Adipocyte (in vitro differentiated cells): Measurements from ENCODE around the gene P2RX3.

Experiments
- DNase-seq: peaks from one replicate; pipeline ENCODE4 v3.0.0-alpha.2; 2015; ENCODE audit warnings: low read depth
- H3K27me3 ChIP-seq: replicated peaks from 2 replicates; pipeline ENCODE4 v1.7.0; 2013; ENCODE audit warnings: mild to moderate bottlenecking, low read length, moderate library complexity; ENCODE audit not compliant: control insufficient read depth, insufficient read depth
- H3K36me3 ChIP-seq: 2 replicates; pipeline ENCODE4 v1.7.0; 2013; ENCODE audit warnings: low read length, mild to moderate bottlenecking, moderate library complexity; ENCODE audit not compliant: control insufficient read depth, insufficient read depth, severe bottlenecking
- H3K4me1 ChIP-seq: 2 replicates; pipeline ENCODE4 v1.7.0; 2013; ENCODE audit warnings: mild to moderate bottlenecking, low read length, moderate library complexity; ENCODE audit not compliant: control insufficient read depth, insufficient read depth
- H3K4me3 ChIP-seq: 2 replicates; pipeline ENCODE4 v1.7.0; 2013; ENCODE audit warnings: mild to moderate bottlenecking, low read length, moderate library complexity
- H3K9ac ChIP-seq: 2 replicates; pipeline ENCODE4 v1.7.0; 2013; ENCODE audit warnings: mild to moderate bottlenecking, low read length, moderate library complexity
- H3K9me3 ChIP-seq: 2 replicates; pipeline ENCODE4 v1.7.0; 2013; ENCODE audit warnings: mild to moderate bottlenecking, low read length, moderate library complexity; ENCODE audit not compliant: control insufficient read depth

The P2RX3 gene

GRCh38 chr11:57407941-57408475 lies 69.9 kb downstream of the P2RX3 start:
- H3K36me3 ChIP-seq: peaks cover 25% of the 10 kb centered on the region
- DNase-seq: no peak

GRCh38 chr11:57408771-57409170 lies 70.6 kb downstream of the P2RX3 start:
- no peak overlapping the region for H3K4me3 ChIP-seq
- peaks cover 35% of the 10 kb centered on the region for H3K4me1 ChIP-seq
- H3K9ac ChIP-seq: no peak overlapping the region
- no peaks in the 10 kb centered on the region for H3K9me3 ChIP-seq
- peaks cover 33% of the 10 kb centered on the region for H3K36me3 ChIP-seq
- DNase-seq: no peak
- H3K27me3 ChIP-seq: no peaks in the 10 kb centered on the region

More at GRCh38 chr11:57407941-57408475, 69.9 kb downstream of the P2RX3 start:
- Histone ChIP-seq H3K4me1 (peaks cover 31% of the 10 kb centered on the region), H3K9me3 (no peaks in the 10 kb centered on the region), H3K9ac (no peak overlapping the region), H3K27me3 (no peaks in the 10 kb centered on the region), H3K4me3 (no peak overlapping the region)

GRCh38 chr11:57409321-57410100 lies 71.4 kb downstream of the P2RX3 start:
- no peak overlapping the region for H3K4me3 ChIP-seq
- no peak for DNase-seq
- no peaks in the 10 kb centered on the region for H3K9me3 ChIP-seq
- peaks cover 35% of the 10 kb centered on the region for H3K4me1 ChIP-seq
- H3K9ac ChIP-seq: no peak overlapping the region
- peaks cover 39% of the 10 kb centered on the region for H3K36me3 ChIP-seq
- no peaks in the 10 kb centered on the region for H3K27me3 ChIP-seq

GRCh38 chr11:57410287-57410686 lies 72.1 kb downstream of the P2RX3 start:
- peak; percentile 68 for DNase-seq
- Histone ChIP-seq H3K27me3 (no peaks in the 10 kb centered on the region), H3K36me3 (peaks cover 46% of the 10 kb centered on the region), H3K4me3 (no peak overlapping the region), H3K9ac (no peak overlapping the region), H3K4me1 (peaks cover 35% of the 10 kb centered on the region), H3K9me3 (no peaks in the 10 kb centered on the region)

- Histone ChIP-seq H3K9me3 (no peaks in the 10 kb centered on the region), H3K4me3 (no peak overlapping the region), H3K27me3 (no peaks in the 10 kb centered on the region), H3K9ac (no peak overlapping the region), H3K4me1 (peaks cover 35% of the 10 kb centered on the region), H3K36me3 (peaks cover 52% of the 10 kb centered on the region)
- no peak for DNase-seq
These were observed 75.5 kb downstream of the P2RX3 start for GRCh38 chr11:57413681-57414080.

GRCh38 chr11:57414612-57415212 lies 76.6 kb downstream of the P2RX3 start:
- peaks cover 42% of the 10 kb centered on the region for H3K36me3 ChIP-seq
- DNase-seq: no peak

GRCh38 chr11:57416436-57416835 lies 78.3 kb downstream of the P2RX3 start:
- Histone ChIP-seq H3K36me3 (peaks cover 52% of the 10 kb centered on the region), H3K4me3 (no peak overlapping the region), H3K9me3 (no peaks in the 10 kb centered on the region), H3K27me3 (no peaks in the 10 kb centered on the region), H3K4me1 (peaks cover 30% of the 10 kb centered on the region), H3K9ac (peak overlapping the region; percentile 44)
- DNase-seq: no peak

More at GRCh38 chr11:57414612-57415212, 76.6 kb downstream of the P2RX3 start:
- no peaks in the 10 kb centered on the region for H3K27me3 ChIP-seq
- no peak overlapping the region for H3K9ac ChIP-seq
- no peaks in the 10 kb centered on the region for H3K9me3 ChIP-seq
- H3K4me3 ChIP-seq: no peak overlapping the region
- peaks cover 40% of the 10 kb centered on the region for H3K4me1 ChIP-seq

GRCh38 chr11:57417056-57417455 lies 78.9 kb downstream of the P2RX3 start:
- H3K36me3 ChIP-seq: peaks cover 52% of the 10 kb centered on the region
- no peaks in the 10 kb centered on the region for H3K9me3 ChIP-seq
- no peaks in the 10 kb centered on the region for H3K27me3 ChIP-seq
- H3K9ac ChIP-seq: peak overlapping the region; percentile 44
- H3K4me3 ChIP-seq: no peak overlapping the region
- peaks cover 30% of the 10 kb centered on the region for H3K4me1 ChIP-seq
- DNase-seq: peak; percentile 87

GRCh38 chr11:57418131-57418530 lies 80.0 kb downstream of the P2RX3 start:
- Histone ChIP-seq H3K9me3 (no peaks in the 10 kb centered on the region), H3K36me3 (peaks cover 50% of the 10 kb centered on the region), H3K9ac (no peak overlapping the region), H3K4me1 (peaks cover 30% of the 10 kb centered on the region), H3K4me3 (no peak overlapping the region), H3K27me3 (no peaks in the 10 kb centered on the region)
- DNase-seq: no peak

GRCh38 chr11:57419146-57419545 lies 81.0 kb downstream of the P2RX3 start:
- peaks cover 40% of the 10 kb centered on the region for H3K36me3 ChIP-seq
- no peaks in the 10 kb centered on the region for H3K9me3 ChIP-seq
- no peak for DNase-seq
- no peak overlapping the region for H3K9ac ChIP-seq
- peaks cover 31% of the 10 kb centered on the region for H3K4me1 ChIP-seq
- no peak overlapping the region for H3K4me3 ChIP-seq
- no peaks in the 10 kb centered on the region for H3K27me3 ChIP-seq

- Histone ChIP-seq H3K9ac (no peak overlapping the region), H3K9me3 (no peaks in the 10 kb centered on the region), H3K36me3 (peaks cover 22% of the 10 kb centered on the region), H3K4me1 (peaks cover 50% of the 10 kb centered on the region), H3K27me3 (no peaks in the 10 kb centered on the region), H3K4me3 (no peak overlapping the region)
- DNase-seq: no peak
These were observed 82.9 kb downstream of the P2RX3 start for GRCh38 chr11:57421066-57421465.
